ACHN (cell line): ENCODE measurements around the gene ZNF91.
"Not testable (repeated sequence)": the region's sequence is repeated elsewhere in the genome, so short reads cannot be mapped to it uniquely, and the experiment has no call there.

Source experiments
- DNase-seq: peaks from one replicate; pipeline ENCODE4 v3.0.0-alpha.2; 2015
- in situ Hi-C: cut with HindIII; loops from 2 replicates; pipeline ENCODE4 v1.10.0; 2017; ENCODE audit warnings: low sequenced_read_pairs, low pct_ligation_motif_present, low pct_unique_long_range_greater_than_20kb

The ZNF91 gene

GRCh38 chr19:23395041-23395721, at the start of gene ZNF91:
TSS of gene ZNF91 (minus strand) at chr19:23395471. CDS start at chr19:23395354, 117 bp downstream.
- in situ Hi-C loops, result no loop called here
- DNase-seq, result peak; percentile 93

GRCh38 chr19:23440791-23441190, 45.5 kb upstream of the ZNF91 start:
- DNase-seq, result peak; percentile 8
- in situ Hi-C loops, result no loop called here

- DNase-seq, result peak; percentile 14
- in situ Hi-C loops, result no loop called here
These were observed 44.9 kb upstream of the ZNF91 start for GRCh38 chr19:23440207-23440606.

- in situ Hi-C loops, result no loop called here
- no peak for DNase-seq
These were observed 44.4 kb upstream of the ZNF91 start for GRCh38 chr19:23439623-23440022.

- in situ Hi-C loops, result no loop called here
- no peak for DNase-seq
These were observed 42.6 kb upstream of the ZNF91 start for GRCh38 chr19:23437901-23438300.

GRCh38 chr19:23436944-23437343, 41.7 kb upstream of the ZNF91 start:
- in situ Hi-C loops, result no loop called here
- DNase-seq, result no peak

GRCh38 chr19:23436318-23436717, 41.0 kb upstream of the ZNF91 start:
- no peak for DNase-seq
- in situ Hi-C loops, result no loop called here

- in situ Hi-C loops, result no loop called here
- DNase-seq, result no peak
These were observed 25.6 kb upstream of the ZNF91 start for GRCh38 chr19:23420824-23421223.

- DNase-seq, in situ Hi-C loops: not testable (repeated sequence)
These were observed 24.0 kb upstream of the ZNF91 start for GRCh38 chr19:23419261-23419660.

GRCh38 chr19:23415561-23416191, 20.4 kb upstream of the ZNF91 start:
- no peak for DNase-seq
- in situ Hi-C loops, result no loop called here

- in situ Hi-C loops, result no loop called here
- DNase-seq, result no peak
These were observed 19.8 kb upstream of the ZNF91 start for GRCh38 chr19:23415034-23415433.

GRCh38 chr19:23410155-23410554, 14.9 kb upstream of the ZNF91 start:
- in situ Hi-C loops, result no loop called here

GRCh38 chr19:23409392-23410048, 14.2 kb upstream of the ZNF91 start:
- in situ Hi-C loops, result no loop called here

More at GRCh38 chr19:23410155-23410554, 14.9 kb upstream of the ZNF91 start:
- no peak for DNase-seq

GRCh38 chr19:23407616-23408133, 12.4 kb upstream of the ZNF91 start:
- in situ Hi-C loops, result no loop called here
- DNase-seq, result no peak

More at GRCh38 chr19:23409392-23410048, 14.2 kb upstream of the ZNF91 start:
- DNase-seq, result no peak

GRCh38 chr19:23406721-23407120, 11.4 kb upstream of the ZNF91 start:
- in situ Hi-C loops, result no loop called here

GRCh38 chr19:23406091-23406490, 10.8 kb upstream of the ZNF91 start:
- DNase-seq, result no peak
- in situ Hi-C loops, result no loop called here

More at GRCh38 chr19:23406721-23407120, 11.4 kb upstream of the ZNF91 start:
- no peak for DNase-seq

GRCh38 chr19:23404676-23405075, 9.4 kb upstream of the ZNF91 start:
- in situ Hi-C loops, result no loop called here
- DNase-seq, result no peak

- in situ Hi-C loops, result no loop called here
These were observed 8.5 kb upstream of the ZNF91 start for GRCh38 chr19:23403581-23404324.

GRCh38 chr19:23403052-23403451, 7.8 kb upstream of the ZNF91 start:
- no peak for DNase-seq
- in situ Hi-C loops, result no loop called here

More at GRCh38 chr19:23403581-23404324, 8.5 kb upstream of the ZNF91 start:
- no peak for DNase-seq
